ENCODE data around the gene LMLN. TPM values are rescaled to one million over a fixed set of nuclear protein-coding genes. Genes with fewer than 3 reads are reported as not detected.

The LMLN gene
- total and polyA plus RNA-seq, 2 of the 8 experiments (the other 6 are each of a cell fraction or from before 2014, with no cell fraction given), result 3.9 to 5.0 TPM

- 91% methylated on average over 1 of the region's 1 CpG; no CpG with 5 or more reads in 1 of the 2 experiments for WGBS, 2 experiments (ENCODE audit: extremely low coverage in 1 of 2, insufficient coverage in 1 of 2, insufficient read length in 1 of 2, insufficient replicate concordance in 2 of 2, low coverage in 1 of 2, low lambda C conversion rate in 2 of 2, missing lambda C conversion rate in 1 of 2)
- POLR2A ChIA-PET (ENCODE audit: partially characterized antibody), result no interaction called here
- TF ChIP-seq HDAC2 (IDR thresholded peaks at IDR 0.05; ENCODE audit: borderline replicate concordance in 1 of 2, low read depth in 2 of 2, low read length in 2 of 2), result no peak
- no peak for TF ChIP-seq EGR1 (IDR thresholded peaks at IDR 0.05; ENCODE audit: borderline replicate concordance, low read depth, low read length)
- no peak for TF ChIP-seq CBX8 (IDR thresholded peaks at IDR 0.05; ENCODE audit: borderline replicate concordance, low read depth, low read length)
- no peak for TF ChIP-seq GTF2F1 (IDR thresholded peaks at IDR 0.05; ENCODE audit: borderline replicate concordance, low read depth, low read length)
- no peak for TF ChIP-seq YY1 (IDR thresholded peaks at IDR 0.05; ENCODE audit: low read depth, low read length)
These were observed 34.7 kb downstream of the LMLN start for GRCh38 chr3:197994736-197995135.

More at GRCh38 chr3:197994736-197995135, 34.7 kb downstream of the LMLN start:
- Histone ChIP-seq H3K18ac (ENCODE audit: extremely low read depth, low read length) (no peak overlapping the region), H3K36me3 (ENCODE audit: control insufficient read depth in 2 of 4, insufficient read depth in 4 of 4, low read length in 3 of 4) (no peaks in the 10 kb centered on the region), H3K79me1 (ENCODE audit: low read depth, low read length) (no peaks in the 10 kb centered on the region), H3K79me2 (ENCODE audit: control insufficient read depth in 1 of 2, insufficient read depth in 2 of 2, low read length in 2 of 2) (no peaks in the 10 kb centered on the region), H3K23ac (ENCODE audit: insufficient read length) (no peak overlapping the region), H3K9ac (replicated peaks in 1 of 4; ENCODE audit: extremely low read depth in 1 of 4, low read depth in 3 of 4, low read length in 3 of 4) (no peak overlapping the region), H2AK5ac (ENCODE audit: low read depth, low read length) (no peak overlapping the region), H4K5ac (ENCODE audit: insufficient read length, low read depth, low read length) (no peak overlapping the region), H3K4ac (replicated peaks; ENCODE audit: insufficient read length, low read depth, low read length) (no peak overlapping the region), H2BK12ac (ENCODE audit: low read depth, low read length) (no peak overlapping the region), H4K8ac (ENCODE audit: extremely low read depth, insufficient read depth, low read length) (no peak overlapping the region), H3K23me2 (ENCODE audit: low read depth, low read length) (no peaks in the 10 kb centered on the region), H4K20me1 (replicated peaks in 1 of 2; ENCODE audit: control insufficient read depth in 1 of 2, insufficient read depth in 2 of 2, low read length in 2 of 2) (no peaks in the 10 kb centered on the region), H3K4me2 (ENCODE audit: insufficient read depth in 1 of 2, low read depth in 2 of 2, low read length in 2 of 2) (no peak overlapping the region), H3K27me3 (replicated peaks in 1 of 4; ENCODE audit: control insufficient read depth in 3 of 4, extremely low read depth in 1 of 4, insufficient read depth in 3 of 4, low read length in 3 of 4) (peaks cover 0 to 1% (median 0%) of the 10 kb centered on the region in 4 experiments; a peak in 1 of 7 replicates), H3K14ac (ENCODE audit: insufficient read length) (no peak overlapping the region), H2BK20ac (ENCODE audit: low read length) (no peak overlapping the region), H2BK120ac (replicated peaks; ENCODE audit: low read depth, low read length) (no peak overlapping the region), H3K56ac (replicated peaks; ENCODE audit: insufficient read length, low read depth, low read length) (no peak overlapping the region), H2AFZ (ENCODE audit: low read length) (no peak overlapping the region), H3K4me1 (replicated peaks in 1 of 4; ENCODE audit: control insufficient read depth in 3 of 4, insufficient read depth in 4 of 4, low read length in 3 of 4) (no peaks in the 10 kb centered on the region), H2BK15ac (ENCODE audit: low read length) (no peak overlapping the region), H3K4me3 (ENCODE audit: extremely low read depth in 1 of 4, insufficient read depth in 2 of 4, low read depth in 3 of 4, low read length in 4 of 4) (no peak overlapping the region), H2BK5ac (ENCODE audit: low read depth, low read length) (no peak overlapping the region), H3K27ac (ENCODE audit: low read depth, low read length) (no peak overlapping the region), H4K91ac (replicated peaks; ENCODE audit: insufficient read length, low read length) (no peak overlapping the region), H3K9me3 (ENCODE audit: insufficient read depth in 2 of 2, low read depth in 1 of 2, low read length in 1 of 2) (no peaks in the 10 kb centered on the region)
- CTCF ChIA-PET (ENCODE audit: partially characterized antibody), result interaction anchor here (0.7 kb wide), 1 partner anchor 26 kb away, joined by 3 read pairs; no protein-coding TSS in a partner anchor
- no peak for DNase-seq (ENCODE audit: low read depth in 1 of 2, low spot score in 2 of 2)
- FAIRE-seq, result no peak

Measured in H1 (cell line).